ENCODE results near the gene LILRB1. TPM values are rescaled to one million over a fixed set of nuclear protein-coding genes. Genes with fewer than 3 reads are reported as not detected.

Gene LILRB1
- not detected in 2 replicates for total RNA-seq

DNA sequence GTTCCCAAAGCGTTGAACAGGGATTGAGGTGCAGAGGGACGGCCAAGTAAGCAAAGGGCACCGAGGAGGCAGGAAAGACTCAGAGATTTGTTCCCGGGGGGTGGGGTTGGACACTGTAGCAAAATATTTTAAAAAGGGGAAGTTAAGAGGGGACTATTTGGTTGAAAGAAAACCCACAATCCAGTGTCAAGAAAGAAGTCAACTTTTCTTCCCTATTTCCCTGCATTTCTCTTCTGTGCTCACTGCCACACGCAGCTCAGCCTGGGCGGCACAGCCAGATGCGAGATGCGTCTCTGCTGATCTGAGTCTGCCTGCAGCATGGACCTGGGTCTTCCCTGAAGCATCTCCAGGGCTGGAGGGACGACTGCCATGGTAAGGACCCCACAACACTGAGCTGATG is at the start of gene LILRB1:
Gene LILRB1, plus strand, starts transcription at position 223 of the 400 bp plus-strand sequence. CDS start 590 bp downstream, outside the sequence.

DNA sequence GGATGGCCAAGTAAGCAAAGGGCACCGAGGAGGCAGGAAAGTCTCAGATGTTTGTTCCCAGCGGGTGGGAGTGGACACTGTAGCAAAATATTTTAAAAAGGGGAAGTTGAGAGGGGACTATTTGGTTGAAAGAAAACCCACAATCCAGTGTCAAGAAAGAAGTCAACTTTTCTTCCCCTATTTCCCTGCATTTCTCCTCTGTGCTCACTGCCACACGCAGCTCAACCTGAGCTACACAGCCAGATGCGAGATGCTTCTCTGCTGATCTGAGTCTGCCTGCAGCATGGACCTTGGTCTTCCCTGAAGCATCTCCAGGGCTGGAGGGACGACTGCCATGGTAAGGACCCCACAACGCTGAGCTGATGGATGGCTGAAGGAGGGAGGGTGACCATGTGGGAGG is 36.8 kb upstream of the LILRB1 start, which contains the start of gene LILRA1:
Gene LILRA1, plus strand, starts transcription at position 188 of the 400 bp plus-strand sequence. CDS start 613 bp downstream, outside the sequence.

GRCh38 chr19:54662730-54663129 is 32.4 kb downstream of the LILRB1 start, which contains the start of gene LILRB4:
TSS of gene LILRB4 (plus strand) at chr19:54662985. CDS start at chr19:54663034, 49 bp downstream.

Other genes with a start within 250 kb of the LILRB1 start
- gene TTYH1, start 215.0 kb upstream of the LILRB1 start, total RNA-seq = not detected in 2 replicates
- 37.6 and 56.8 TPM in 2 replicates for gene LENG8, start 181.3 kb upstream of the LILRB1 start, total RNA-seq
- 1.8 and 8.7 TPM in 2 replicates for gene LENG9, start 166.7 kb upstream of the LILRB1 start, total RNA-seq
- 2.4 and 11.5 TPM in 2 replicates for gene CDC42EP5, start 157.2 kb upstream of the LILRB1 start, total RNA-seq
- gene LAIR2, start 127.7 kb upstream of the LILRB1 start, total RNA-seq = not detected in 2 replicates
- gene LILRA2, start 56.7 kb upstream of the LILRB1 start, total RNA-seq = not detected in 2 replicates
- gene LILRA1, start 36.9 kb upstream of the LILRB1 start, total RNA-seq = not detected in 2 replicates
- not detected in 2 replicates for gene LILRB4, start 32.5 kb downstream of the LILRB1 start, total RNA-seq
- not detected in 2 replicates for gene KIR3DL3, start 94.0 kb downstream of the LILRB1 start, total RNA-seq
- gene KIR2DL3, start 108.0 kb downstream of the LILRB1 start, total RNA-seq = not detected in 2 replicates
- gene KIR2DL1, start 139.3 kb downstream of the LILRB1 start, total RNA-seq = not detected in 2 replicates
- gene KIR2DL4, start 173.1 kb downstream of the LILRB1 start, total RNA-seq = not detected in 2 replicates
- not detected in 2 replicates for gene KIR3DL1, start 186.0 kb downstream of the LILRB1 start, total RNA-seq
- gene KIR2DS4, start 202.2 kb downstream of the LILRB1 start, total RNA-seq = not detected in 2 replicates
- not detected in 2 replicates for gene KIR3DL2, start 220.0 kb downstream of the LILRB1 start, total RNA-seq
- gene FCAR, start 243.8 kb downstream of the LILRB1 start, total RNA-seq = not detected in 2 replicates